Coronary artery (tissue), 2 donors: ENCODE measurements around the gene LBHD2.
"Not testable (repeated sequence)": the region's sequence is repeated elsewhere in the genome, so short reads cannot be mapped to it uniquely, and the experiment has no call there.

ENCODE experiments used
- DNase-seq: peaks from one replicate; pipeline ENCODE4 v3.0.0-alpha.2; 2017; ENCODE audit warnings: low spot score
- H3K27ac ChIP-seq, 2 donors: fragments of 200-600 bp; sonication (generic); one replicate each; pipeline ENCODE4 v1.5.1; 2016 to 2019
- H3K4me3 ChIP-seq: fragments of 200-600 bp; sonication (generic); 2 replicates; pipeline ENCODE4 v1.5.1; 2016; ENCODE audit warnings: mild to moderate bottlenecking, moderate library complexity
- TF ChIP-seq, protein P1 (sequence below): fragments of 200-600 bp; sonication (generic); IDR thresholded peaks from one replicate; pipeline ENCODE4 v1.5.1; 2019; ENCODE audit warnings: antibody characterized with exemption

The LBHD2 gene

DNA sequence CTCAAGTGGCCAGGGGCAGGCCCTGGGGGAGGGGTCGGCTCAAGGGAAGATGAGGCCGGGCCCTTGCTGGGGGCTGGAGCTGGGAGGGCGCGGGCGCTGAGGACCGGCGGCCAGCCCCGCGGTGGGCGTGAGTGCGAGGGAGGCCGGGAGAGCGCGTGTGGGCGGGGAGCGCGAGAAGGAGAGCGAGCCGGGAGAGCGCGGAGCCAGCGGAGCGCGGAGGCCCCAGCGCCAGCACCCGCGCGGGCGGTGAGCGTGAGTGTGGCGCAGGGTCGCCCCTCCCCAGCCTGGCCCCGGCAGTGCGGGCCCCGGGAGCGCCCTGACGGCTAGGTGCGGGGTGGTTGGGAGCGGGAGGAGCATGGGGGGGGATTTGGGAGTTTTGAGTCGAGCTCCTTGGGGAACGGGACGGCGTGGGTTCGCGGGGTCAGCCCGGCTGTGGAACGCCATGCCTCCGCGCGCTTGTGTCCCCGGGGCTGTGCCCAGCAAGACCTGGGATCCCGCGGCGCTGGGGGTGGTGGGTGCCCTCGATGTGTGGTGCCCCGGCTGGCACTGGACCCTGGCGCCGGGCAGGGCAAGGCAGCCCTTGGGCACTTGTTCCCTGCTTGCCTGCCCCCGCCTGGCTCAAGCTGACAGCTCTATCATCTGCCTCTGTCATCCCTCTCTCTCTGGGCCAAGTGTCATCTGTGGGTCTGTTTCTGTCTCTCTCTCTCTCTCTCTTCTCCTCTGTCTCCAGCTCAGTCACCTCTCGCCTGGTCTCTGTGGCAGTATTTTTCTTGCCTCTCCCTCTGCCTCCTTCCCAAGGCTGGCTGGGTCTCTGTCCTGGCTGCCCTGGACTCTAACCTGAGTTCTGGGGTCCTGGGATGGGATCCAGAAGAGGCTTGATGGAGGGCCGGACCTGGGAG lies at the start of gene LBHD2:
Gene LBHD2 (plus strand): TSS at position 190 of the 899 bp plus-strand sequence. CDS start 1,803 bp downstream, outside the sequence.
- peak within 1 kb of the TSS; percentile 43 for H3K4me3 ChIP-seq
- no peak for DNase-seq
- no peak within 1 kb of the TSS for H3K27ac ChIP-seq
- TF ChIP-seq, protein P1, sequence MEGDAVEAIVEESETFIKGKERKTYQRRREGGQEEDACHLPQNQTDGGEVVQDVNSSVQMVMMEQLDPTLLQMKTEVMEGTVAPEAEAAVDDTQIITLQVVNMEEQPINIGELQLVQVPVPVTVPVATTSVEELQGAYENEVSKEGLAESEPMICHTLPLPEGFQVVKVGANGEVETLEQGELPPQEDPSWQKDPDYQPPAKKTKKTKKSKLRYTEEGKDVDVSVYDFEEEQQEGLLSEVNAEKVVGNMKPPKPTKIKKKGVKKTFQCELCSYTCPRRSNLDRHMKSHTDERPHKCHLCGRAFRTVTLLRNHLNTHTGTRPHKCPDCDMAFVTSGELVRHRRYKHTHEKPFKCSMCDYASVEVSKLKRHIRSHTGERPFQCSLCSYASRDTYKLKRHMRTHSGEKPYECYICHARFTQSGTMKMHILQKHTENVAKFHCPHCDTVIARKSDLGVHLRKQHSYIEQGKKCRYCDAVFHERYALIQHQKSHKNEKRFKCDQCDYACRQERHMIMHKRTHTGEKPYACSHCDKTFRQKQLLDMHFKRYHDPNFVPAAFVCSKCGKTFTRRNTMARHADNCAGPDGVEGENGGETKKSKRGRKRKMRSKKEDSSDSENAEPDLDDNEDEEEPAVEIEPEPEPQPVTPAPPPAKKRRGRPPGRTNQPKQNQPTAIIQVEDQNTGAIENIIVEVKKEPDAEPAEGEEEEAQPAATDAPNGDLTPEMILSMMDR: no peak

DNA sequence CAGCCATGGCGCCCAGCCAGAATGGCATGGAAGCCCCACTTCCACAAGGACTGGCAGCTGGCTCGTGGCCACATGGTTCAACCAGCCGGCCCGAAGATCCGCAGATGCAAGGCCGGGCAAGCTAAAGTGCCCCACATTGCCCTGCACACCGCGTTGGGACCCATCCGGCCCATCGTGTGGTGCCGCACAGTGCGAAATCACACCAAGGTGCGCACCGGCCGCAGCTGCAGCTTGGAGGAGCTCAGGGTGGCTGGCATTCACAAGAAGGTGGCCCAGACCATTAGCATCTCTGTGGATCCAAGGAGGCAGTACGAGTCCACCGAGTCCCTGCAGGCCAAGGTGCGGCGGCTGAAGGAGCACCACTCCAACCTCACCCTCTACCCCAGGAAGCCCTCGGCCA lies 42.5 kb upstream of the LBHD2 start:
- TF ChIP-seq, protein P1: no peak

DNA sequence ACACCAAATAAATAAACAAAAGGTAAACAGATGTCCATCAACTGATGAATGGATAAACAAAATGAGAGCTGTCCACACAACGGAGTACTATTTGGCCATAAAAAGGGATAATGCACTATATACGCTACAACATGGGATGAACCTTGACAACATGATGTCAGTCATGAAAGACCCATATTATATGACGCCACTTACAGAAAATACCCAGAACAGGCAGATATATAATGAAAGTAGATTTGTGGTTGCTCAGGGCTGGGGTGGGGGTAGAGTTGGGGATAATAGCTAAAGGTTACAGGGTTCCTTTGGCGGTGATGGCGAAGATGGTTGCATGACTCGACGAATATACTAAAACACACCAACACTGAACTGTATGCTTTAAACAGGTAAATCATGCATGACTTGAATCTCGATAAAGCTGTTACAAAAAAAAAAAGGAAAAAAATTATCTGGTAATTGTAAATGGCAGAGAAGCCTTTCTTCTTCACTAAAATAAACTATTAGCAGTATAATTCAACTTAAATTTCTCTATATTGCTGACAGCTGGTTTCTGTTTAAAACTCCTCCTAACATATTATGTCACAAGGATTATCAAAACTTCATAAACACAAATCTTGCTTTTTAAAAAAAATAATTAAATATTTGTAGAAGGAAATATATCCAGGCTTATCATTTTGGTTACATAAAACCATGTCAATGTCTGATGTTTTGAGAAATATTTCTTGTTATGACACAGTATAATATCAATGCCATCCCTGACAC lies 40.6 kb upstream of the LBHD2 start:
- no peak for DNase-seq
- TF ChIP-seq, protein P1: no peak
- H3K4me3 ChIP-seq: no peak overlapping the region
- no peak overlapping the region for H3K27ac ChIP-seq

More for the DNA sequence above, 42.5 kb upstream of the LBHD2 start:
- Histone ChIP-seq H3K27ac (no peak overlapping the region), H3K4me3 (no peak overlapping the region)
- no peak for DNase-seq

DNA sequence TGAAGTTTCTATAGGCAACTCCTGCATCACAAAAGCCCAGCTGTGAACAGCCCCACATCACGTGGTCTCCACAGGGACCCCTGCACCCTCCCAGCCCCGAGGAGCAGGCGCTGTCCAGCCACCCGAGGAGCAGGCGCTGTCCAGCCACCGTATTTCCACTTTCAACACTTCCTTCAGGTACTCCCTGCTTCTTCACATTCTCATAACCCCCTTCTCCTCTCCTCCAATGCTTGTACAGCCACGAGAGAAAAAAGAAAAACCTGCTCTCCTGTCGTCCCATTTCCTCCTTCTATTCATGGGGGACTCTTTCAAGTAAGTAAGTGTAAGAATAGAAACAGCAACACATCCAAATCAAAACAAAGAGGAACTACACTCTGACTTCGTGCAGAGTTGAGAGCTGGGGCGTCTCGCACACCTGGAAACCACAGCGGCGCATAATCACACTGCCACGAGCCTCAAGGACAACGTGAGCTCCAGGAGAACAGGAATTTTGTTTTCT lies 38.6 kb upstream of the LBHD2 start:
- H3K27ac ChIP-seq: no peak overlapping the region
- DNase-seq: no peak
- no peak overlapping the region for H3K4me3 ChIP-seq
- TF ChIP-seq, protein P1: no peak

DNA sequence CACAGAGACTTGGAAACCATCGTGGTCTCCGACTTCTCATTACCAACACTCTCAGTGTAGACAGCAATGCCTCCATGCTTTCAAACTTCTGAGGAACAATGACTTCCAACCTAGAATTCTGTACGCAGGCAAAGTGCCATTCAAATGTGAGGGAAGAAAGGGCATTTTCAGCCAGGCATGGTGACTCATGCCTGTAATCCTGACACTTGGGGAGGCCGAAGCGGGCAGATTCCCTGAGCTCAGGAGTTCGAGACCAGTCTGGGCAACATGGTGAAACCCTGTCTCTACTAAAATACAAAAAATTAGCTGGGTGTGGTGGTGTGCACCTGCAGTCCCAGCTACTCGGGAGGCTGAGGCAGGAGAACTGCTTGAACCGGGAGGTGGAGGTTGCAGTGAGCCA lies 36.6 kb upstream of the LBHD2 start:
- DNase-seq, H3K4me3 ChIP-seq, H3K27ac ChIP-seq: not testable (repeated sequence)

DNA sequence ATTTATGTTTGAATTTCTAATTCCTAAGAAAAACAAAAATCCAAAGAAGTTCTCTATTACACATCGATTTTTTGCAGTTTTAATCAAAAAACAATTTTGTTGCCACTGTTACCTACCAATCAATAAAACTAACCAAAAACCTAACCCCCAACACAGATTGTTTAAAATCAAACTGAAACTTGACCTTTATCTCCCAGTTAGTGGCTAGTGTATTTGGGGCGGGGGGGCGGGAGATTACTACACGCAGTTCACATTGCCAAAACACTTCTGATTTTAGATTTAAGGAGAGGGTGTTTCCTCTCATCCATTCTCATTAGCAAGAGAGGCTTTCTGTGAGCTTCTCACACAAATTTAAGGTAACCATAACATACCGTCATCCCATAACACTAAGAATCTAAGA lies 33.1 kb upstream of the LBHD2 start:
- H3K27ac ChIP-seq: no peak overlapping the region
- no peak for DNase-seq
- H3K4me3 ChIP-seq: no peak overlapping the region
- TF ChIP-seq, protein P1: no peak

DNA sequence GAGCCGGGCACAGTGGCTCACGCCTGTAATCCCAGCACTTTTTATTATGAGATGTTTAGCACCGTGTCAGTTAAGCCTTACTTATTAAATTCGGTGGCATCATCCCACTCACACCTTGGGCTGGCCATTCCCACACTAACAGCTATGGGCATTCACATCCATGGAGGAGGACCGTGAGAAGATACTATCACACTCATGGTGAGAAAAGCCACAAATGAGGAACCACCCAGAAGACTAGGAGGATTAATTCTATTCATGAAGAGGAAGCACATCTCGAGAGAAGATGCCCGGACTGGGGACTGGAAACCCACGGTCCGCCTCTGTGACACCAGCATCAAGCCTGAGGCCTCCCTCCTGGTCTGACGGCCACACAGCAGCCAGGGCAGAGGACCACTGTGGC lies 31.6 kb upstream of the LBHD2 start:
- DNase-seq: no peak
- Histone ChIP-seq H3K4me3 (no peak overlapping the region), H3K27ac (no peak overlapping the region)
- TF ChIP-seq, protein P1: no peak
